ENCODE data around the gene SPAG5.

The SPAG5 gene

DNA sequence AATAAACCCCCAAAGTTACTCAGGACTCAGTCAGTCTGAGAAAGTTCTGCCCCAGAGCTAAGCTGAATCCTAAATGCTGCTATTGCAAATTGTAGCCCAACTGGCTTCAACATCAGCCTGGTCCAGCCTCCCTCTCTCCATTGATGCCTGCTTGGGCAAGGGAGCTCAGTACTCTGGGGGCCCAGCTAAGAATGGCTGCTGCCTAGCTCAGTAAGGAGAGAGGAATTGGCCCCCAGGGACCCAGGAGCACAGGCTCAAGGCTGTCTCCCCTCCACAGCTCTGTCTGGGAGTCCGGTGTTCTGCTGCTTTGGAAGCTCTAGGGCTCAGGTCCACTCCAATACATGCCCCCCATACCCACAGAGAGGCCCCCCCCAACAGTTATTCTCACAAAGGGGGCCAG, 48.0 kb downstream of the SPAG5 start:
- ChIA-PET CTCF (interaction anchor here (0.8 to 0.9 kb wide), 2 partner anchors 11 to 20 kb away, joined by 5 to 6 read pairs; partner anchors contain the start of gene PIGS), POLR2A (interaction anchor here (1.0 to 2.1 kb wide), 4 partner anchors 14 to 94 kb away, joined by 3 to 5 read pairs (median 4); partner anchors contain the start of genes BLTP2 and PIGS)
- TF ChIP-seq CTBP1 (IDR thresholded peaks at IDR 0.05; ENCODE audit: borderline replicate concordance) (no peak), ZNF384 (IDR thresholded peaks at IDR 0.05) (no peak), SUZ12 (IDR thresholded peaks at IDR 0.05) (no peak), ARNT (IDR thresholded peaks at IDR 0.05) (no peak)
- DNase-seq (ENCODE audit: extremely low spot score) = no peak

DNA sequence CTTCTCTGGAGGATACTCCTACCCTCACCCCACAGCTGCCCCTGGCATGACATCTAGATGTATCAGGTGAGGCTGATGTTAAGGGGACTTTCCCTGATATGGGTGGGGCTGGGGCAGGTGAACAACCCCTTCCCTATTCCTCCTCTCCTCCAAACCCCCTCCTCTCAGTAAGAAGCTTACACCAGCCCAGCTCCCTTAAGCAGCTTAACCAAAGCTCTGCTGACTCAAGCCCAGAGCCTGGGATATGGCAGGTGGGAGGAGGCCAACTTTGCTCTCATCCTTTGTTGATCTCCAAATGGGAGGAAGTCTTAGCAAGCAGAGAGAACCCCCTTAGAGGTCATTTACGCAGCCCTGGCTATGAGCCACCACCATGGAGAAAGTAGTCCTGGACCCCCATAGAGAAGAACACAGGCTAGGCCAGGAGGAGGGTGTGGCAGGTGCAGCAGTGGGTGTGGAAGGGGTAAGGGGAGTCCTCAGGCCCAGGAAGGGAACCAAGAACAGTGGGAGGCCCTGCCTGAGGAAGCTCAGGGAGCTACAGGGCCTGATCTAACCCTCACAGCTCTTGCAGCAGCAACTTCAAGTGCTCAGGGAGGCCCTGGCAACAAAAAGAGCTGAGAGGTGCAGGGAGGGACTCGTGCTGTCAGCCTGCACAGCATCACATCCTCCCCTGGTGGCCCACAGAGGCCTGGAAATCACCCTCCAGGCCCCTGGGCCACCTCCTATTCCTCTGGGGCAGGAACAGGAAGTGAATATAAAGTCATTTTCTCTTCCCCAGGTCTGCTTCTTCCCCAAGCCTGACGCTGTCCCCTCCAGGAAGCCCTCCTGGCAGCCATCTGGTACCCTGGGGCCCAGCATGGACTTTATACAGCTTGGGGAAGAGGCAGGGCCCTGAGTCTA, 49.3 kb downstream of the SPAG5 start:
- DNase-seq (ENCODE audit: extremely low spot score) = no peak

DNA sequence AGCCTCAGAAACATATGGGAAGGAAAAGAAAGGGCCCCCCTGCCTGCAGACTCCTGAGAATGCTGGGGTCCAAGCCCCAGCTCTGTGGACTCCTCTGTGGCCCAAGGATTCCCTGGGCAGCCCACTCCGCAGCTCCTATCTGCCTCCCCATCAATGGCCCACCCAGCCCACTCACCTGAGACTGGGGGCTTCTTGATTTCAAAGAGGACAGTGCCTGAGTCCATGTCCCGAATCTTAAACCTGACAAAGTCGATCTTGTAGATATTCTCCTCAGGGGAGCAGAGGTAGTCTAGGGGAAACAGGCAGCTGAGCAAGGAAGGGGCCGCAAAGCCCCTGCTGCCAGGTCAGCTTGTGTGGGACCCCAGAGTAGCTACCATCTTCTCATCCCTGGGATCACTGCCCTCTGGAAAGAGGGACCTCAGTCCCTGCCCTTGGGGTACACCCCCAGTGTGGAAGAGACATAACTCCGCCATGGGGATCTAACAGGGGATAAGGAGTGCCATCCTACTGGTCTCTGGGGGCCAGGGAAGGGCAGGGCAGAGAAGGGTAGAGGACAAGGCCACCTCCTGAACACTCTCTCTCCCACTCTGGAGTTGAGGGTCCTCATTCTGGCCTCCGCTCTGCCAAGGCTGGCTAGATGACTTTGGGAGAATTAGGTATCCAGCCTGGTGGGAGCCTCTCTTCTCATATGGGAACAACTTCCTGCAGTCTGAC, 50.3 kb downstream of the SPAG5 start:
- ChIA-PET CTCF (interaction anchor here (0.5 to 3.2 kb wide), 6 partner anchors 9 to 174 kb away, joined by 3 to 16 read pairs (median 5); partner anchors contain the start of gene PIGS), POLR2A (no interaction called here)
- no peak for DNase-seq (ENCODE audit: extremely low spot score)
- no peak for TF ChIP-seq HDGF (IDR thresholded peaks at IDR 0.05; ENCODE audit: borderline replicate concordance)

More for the DNA sequence above, 49.3 kb downstream of the SPAG5 start:
- ChIA-PET POLR2A (interaction anchor here (1.0 to 2.1 kb wide), 4 partner anchors 12 to 96 kb away, joined by 3 to 5 read pairs (median 4); partner anchors contain the start of genes BLTP2 and PIGS), CTCF (interaction anchor here (1.1 to 3.2 kb wide), 5 partner anchors 10 to 97 kb away, joined by 4 to 16 read pairs (median 6); partner anchors contain the start of gene PIGS)
- no peak for TF ChIP-seq SUZ12 (IDR thresholded peaks at IDR 0.05)
- no peak for TF ChIP-seq BHLHE40 (IDR thresholded peaks at IDR 0.05; ENCODE audit: borderline replicate concordance)
- TF ChIP-seq FOXA1 (IDR thresholded peaks at IDR 0.05) = no peak
- no peak for TF ChIP-seq ELF4 (IDR thresholded peaks at IDR 0.05)
- TF ChIP-seq CTBP1 (IDR thresholded peaks at IDR 0.05; ENCODE audit: borderline replicate concordance) = no peak
- TF ChIP-seq LEF1 (IDR thresholded peaks at IDR 0.05; ENCODE audit: borderline replicate concordance) = no peak
- no peak for TF ChIP-seq SP1 (IDR thresholded peaks at IDR 0.05)
- TF ChIP-seq FOXK2 (IDR thresholded peaks at IDR 0.05) = no peak
- no peak for TF ChIP-seq L3MBTL2 (conservative IDR thresholded peaks at IDR 0.05)
- TF ChIP-seq TARDBP (IDR thresholded peaks at IDR 0.05) = no peak
- TF ChIP-seq HDGF (IDR thresholded peaks at IDR 0.05; ENCODE audit: borderline replicate concordance) = no peak
- TF ChIP-seq, protein P1, sequence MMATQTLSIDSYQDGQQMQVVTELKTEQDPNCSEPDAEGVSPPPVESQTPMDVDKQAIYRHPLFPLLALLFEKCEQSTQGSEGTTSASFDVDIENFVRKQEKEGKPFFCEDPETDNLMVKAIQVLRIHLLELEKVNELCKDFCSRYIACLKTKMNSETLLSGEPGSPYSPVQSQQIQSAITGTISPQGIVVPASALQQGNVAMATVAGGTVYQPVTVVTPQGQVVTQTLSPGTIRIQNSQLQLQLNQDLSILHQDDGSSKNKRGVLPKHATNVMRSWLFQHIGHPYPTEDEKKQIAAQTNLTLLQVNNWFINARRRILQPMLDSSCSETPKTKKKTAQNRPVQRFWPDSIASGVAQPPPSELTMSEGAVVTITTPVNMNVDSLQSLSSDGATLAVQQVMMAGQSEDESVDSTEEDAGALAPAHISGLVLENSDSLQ (IDR thresholded peaks at IDR 0.05) = no peak
- no peak for TF ChIP-seq ZNF384 (IDR thresholded peaks at IDR 0.05)
- no peak for TF ChIP-seq FOXM1 (IDR thresholded peaks at IDR 0.05; ENCODE audit: borderline replicate concordance)
- no peak for TF ChIP-seq NFRKB (IDR thresholded peaks at IDR 0.05)
- no peak for TF ChIP-seq ARNT (IDR thresholded peaks at IDR 0.05)

DNA sequence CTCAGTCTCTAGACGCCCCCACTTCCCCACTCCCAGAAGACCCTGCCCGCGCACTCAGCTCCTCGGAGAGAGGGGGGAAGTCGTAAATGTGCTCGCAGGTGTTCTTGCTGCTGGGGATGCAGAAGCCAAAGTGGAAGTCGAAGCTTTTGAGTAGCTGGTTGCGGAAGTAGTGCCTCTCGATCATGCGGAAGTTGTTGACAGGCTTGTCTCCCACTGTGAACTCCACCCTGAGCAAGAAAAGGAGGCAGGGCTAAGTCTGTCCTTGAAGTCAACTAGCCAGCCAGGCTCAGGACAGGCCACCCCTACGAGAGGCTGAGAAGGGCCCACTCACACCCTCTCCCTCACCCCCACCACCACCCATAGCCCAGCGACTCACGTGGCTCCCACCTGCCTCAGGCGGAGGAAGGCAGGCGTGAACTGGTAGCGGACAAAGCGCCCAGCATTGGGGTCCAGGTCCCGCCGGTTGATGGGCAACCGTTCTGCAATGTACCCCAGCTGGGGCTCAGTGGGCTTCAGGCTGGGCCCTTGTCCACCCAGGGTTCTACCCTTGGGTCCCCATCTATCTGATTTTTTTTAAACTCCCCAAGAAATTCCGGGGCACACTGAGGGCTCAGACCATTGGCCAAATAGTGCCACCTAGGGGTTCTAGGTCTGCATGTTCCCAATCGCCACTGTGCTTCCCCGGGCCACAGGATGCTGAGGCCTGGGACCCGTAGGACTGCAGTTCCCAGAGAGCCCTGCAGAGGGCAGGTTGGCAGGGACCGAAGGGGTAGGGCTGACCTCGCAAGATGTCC, 51.0 kb downstream of the SPAG5 start:
- ChIA-PET CTCF (interaction anchor here (0.5 to 3.2 kb wide), 3 partner anchors 12 to 174 kb away, joined by 3 to 16 read pairs (median 3); no protein-coding TSS in a partner anchor), POLR2A (interaction anchor here (1.1 kb wide), 1 partner anchor 62 kb away, joined by 3 read pairs; no protein-coding TSS in a partner anchor)
- DNase-seq (ENCODE audit: extremely low spot score) = peak; percentile 71
- no peak for TF ChIP-seq ARNT (IDR thresholded peaks at IDR 0.05)
- no peak for TF ChIP-seq CTBP1 (IDR thresholded peaks at IDR 0.05; ENCODE audit: borderline replicate concordance)
- no peak for TF ChIP-seq FOXK2 (IDR thresholded peaks at IDR 0.05)
- no peak for TF ChIP-seq TARDBP (IDR thresholded peaks at IDR 0.05)
- no peak for TF ChIP-seq SUZ12 (IDR thresholded peaks at IDR 0.05)
- TF ChIP-seq BHLHE40 (IDR thresholded peaks at IDR 0.05; ENCODE audit: borderline replicate concordance) = no peak
- TF ChIP-seq ELF4 (IDR thresholded peaks at IDR 0.05) = no peak
- no peak for TF ChIP-seq FOXM1 (IDR thresholded peaks at IDR 0.05; ENCODE audit: borderline replicate concordance)
- no peak for TF ChIP-seq ZNF384 (IDR thresholded peaks at IDR 0.05)
- TF ChIP-seq SP1 (IDR thresholded peaks at IDR 0.05) = no peak
- TF ChIP-seq LEF1 (IDR thresholded peaks at IDR 0.05; ENCODE audit: borderline replicate concordance) = no peak
- no peak for TF ChIP-seq HDGF (IDR thresholded peaks at IDR 0.05; ENCODE audit: borderline replicate concordance)
- TF ChIP-seq NFRKB (IDR thresholded peaks at IDR 0.05) = no peak
- TF ChIP-seq, protein P1 (IDR thresholded peaks at IDR 0.05) = no peak

DNA sequence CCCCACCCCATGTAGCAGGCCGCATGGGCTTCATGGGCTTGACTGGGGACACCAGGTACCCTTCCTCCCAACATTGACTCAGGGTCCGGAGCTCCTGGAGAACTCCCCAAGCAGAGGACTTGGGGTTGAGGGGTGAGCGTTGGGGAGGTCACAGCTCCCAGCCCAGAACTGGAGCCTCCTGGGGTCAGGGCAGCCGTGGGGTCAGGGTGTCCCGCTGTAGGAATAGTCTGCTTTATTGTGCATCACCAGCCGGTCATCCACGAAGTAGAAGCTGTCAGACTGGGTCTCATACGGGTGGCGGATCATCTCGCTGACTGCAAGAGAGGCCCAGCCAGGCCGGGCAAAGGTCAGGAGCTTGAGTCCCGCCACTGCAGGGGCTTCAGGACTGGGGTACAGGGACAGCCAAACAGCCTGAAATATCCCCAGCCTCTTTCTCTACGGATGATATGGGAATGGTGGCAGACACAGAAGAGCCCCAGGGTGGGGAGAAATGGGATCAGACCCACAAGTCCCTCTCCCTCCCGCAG, 51.7 kb downstream of the SPAG5 start:
- TF ChIP-seq SUZ12 (IDR thresholded peaks at IDR 0.05) = no peak
- TF ChIP-seq BHLHE40 (IDR thresholded peaks at IDR 0.05; ENCODE audit: borderline replicate concordance) = no peak
- ChIA-PET POLR2A (interaction anchor here (1.1 kb wide), 1 partner anchor 62 kb away, joined by 3 read pairs; no protein-coding TSS in a partner anchor), CTCF (interaction anchor here (0.6 to 3.2 kb wide), 2 partner anchors 11 to 73 kb away, joined by 3 to 16 read pairs; no protein-coding TSS in a partner anchor)
- no peak for DNase-seq (ENCODE audit: extremely low spot score)

Measured in HEK293T (cell line).